ENCODE results near the gene POLD3. TPM values are rescaled to one million over a fixed set of nuclear protein-coding genes. Genes with fewer than 3 reads are reported as not detected.

POLD3 gene
- total RNA-seq, 1 donor from 2014 or later = 6.2 TPM

DNA sequence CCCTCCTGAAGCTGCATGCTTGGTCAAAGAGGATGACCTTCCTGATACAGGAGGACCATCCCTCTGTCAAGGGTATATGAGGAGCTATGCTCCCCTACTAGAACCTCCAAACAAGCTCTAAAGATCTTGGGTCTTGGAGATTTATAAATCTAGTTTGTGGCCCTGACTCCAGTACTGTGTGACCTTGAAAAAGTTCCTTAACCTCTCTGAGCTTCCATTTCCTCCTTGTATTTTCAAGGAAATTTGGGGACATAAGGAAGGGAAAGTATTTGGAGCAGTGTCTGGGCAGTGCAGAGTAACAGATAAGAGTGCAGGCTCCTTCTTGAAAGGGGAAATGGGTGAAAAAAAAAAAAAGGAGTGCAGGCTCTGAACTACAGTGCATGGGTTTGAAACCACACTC is 93.0 kb downstream of the POLD3 start:
- Histone ChIP-seq H3K27ac (replicated peaks) (no peak overlapping the region), H3K9me3 (replicated peaks) (no peaks in the 10 kb centered on the region), H3K4me3 (no peak overlapping the region), H3K27me3 (ENCODE audit: low read depth) (peaks cover 11% of the 10 kb centered on the region), H3K36me3 (no peaks in the 10 kb centered on the region), H3K4me1 (peaks cover 37% of the 10 kb centered on the region)
- intact Hi-C loops (cut with micrococcal nuclease) = no loop called here
- TF ChIP-seq, protein P1, sequence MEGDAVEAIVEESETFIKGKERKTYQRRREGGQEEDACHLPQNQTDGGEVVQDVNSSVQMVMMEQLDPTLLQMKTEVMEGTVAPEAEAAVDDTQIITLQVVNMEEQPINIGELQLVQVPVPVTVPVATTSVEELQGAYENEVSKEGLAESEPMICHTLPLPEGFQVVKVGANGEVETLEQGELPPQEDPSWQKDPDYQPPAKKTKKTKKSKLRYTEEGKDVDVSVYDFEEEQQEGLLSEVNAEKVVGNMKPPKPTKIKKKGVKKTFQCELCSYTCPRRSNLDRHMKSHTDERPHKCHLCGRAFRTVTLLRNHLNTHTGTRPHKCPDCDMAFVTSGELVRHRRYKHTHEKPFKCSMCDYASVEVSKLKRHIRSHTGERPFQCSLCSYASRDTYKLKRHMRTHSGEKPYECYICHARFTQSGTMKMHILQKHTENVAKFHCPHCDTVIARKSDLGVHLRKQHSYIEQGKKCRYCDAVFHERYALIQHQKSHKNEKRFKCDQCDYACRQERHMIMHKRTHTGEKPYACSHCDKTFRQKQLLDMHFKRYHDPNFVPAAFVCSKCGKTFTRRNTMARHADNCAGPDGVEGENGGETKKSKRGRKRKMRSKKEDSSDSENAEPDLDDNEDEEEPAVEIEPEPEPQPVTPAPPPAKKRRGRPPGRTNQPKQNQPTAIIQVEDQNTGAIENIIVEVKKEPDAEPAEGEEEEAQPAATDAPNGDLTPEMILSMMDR (IDR thresholded peaks at IDR 0.05; ENCODE audit: borderline replicate concordance) = no peak
- no peak for DNase-seq

GRCh38 chr11:74685905-74686304 is 93.5 kb downstream of the POLD3 start:
- TF ChIP-seq, protein P1 (IDR thresholded peaks at IDR 0.05; ENCODE audit: borderline replicate concordance) = no peak
- no peak for DNase-seq
- H3K4me3 ChIP-seq = no peak overlapping the region
- H3K9me3 ChIP-seq (replicated peaks) = no peaks in the 10 kb centered on the region
- intact Hi-C loops (cut with micrococcal nuclease) = no loop called here
- H3K27ac ChIP-seq (replicated peaks) = no peak overlapping the region
- peaks cover 11% of the 10 kb centered on the region for H3K27me3 ChIP-seq (ENCODE audit: low read depth)
- H3K4me1 ChIP-seq = peaks cover 37% of the 10 kb centered on the region
- H3K36me3 ChIP-seq = no peaks in the 10 kb centered on the region

DNA sequence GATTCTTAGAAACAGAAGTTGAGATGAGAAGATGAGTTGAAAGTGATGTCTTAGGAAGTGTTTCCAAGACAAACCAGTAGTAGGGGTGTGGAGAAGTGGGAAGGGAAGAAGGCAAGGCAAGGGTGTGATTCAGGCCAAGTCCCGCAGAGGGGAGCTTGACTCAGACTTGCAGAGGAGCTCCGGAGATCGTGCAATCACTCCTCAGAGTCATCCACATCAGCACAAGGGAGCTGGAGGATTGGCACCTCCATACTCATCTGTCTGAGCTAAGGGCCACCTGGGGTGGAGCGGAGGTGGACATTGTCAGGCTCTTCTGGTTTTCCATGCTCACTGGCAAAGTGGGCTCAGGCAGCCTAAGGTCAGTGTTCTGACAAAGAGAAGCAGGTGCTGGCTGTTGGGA is 94.4 kb downstream of the POLD3 start:
- intact Hi-C loops (cut with micrococcal nuclease) = no loop called here
- no peak for DNase-seq
- H3K27me3 ChIP-seq (ENCODE audit: low read depth) = peaks cover 11% of the 10 kb centered on the region
- TF ChIP-seq, protein P1 (IDR thresholded peaks at IDR 0.05; ENCODE audit: borderline replicate concordance) = no peak
- H3K9me3 ChIP-seq (replicated peaks) = no peaks in the 10 kb centered on the region
- no peak overlapping the region for H3K4me3 ChIP-seq
- H3K36me3 ChIP-seq = no peaks in the 10 kb centered on the region
- H3K4me1 ChIP-seq = peaks cover 29% of the 10 kb centered on the region
- peak overlapping the region; percentile 45 for H3K27ac ChIP-seq (replicated peaks)

- Histone ChIP-seq H3K27me3 (ENCODE audit: low read depth) (peaks cover 11% of the 10 kb centered on the region), H3K27ac (replicated peaks) (peak overlapping the region; percentile 45), H3K4me3 (no peak overlapping the region), H3K4me1 (peaks cover 22% of the 10 kb centered on the region), H3K9me3 (replicated peaks) (no peaks in the 10 kb centered on the region), H3K36me3 (no peaks in the 10 kb centered on the region)
- no peak for DNase-seq
- TF ChIP-seq, protein P1 (IDR thresholded peaks at IDR 0.05; ENCODE audit: borderline replicate concordance) = no peak
- intact Hi-C loops (cut with micrococcal nuclease) = no loop called here
Measured at GRCh38 chr11:74687237-74688023, 95.0 kb downstream of the POLD3 start.

GRCh38 chr11:74689666-74690065 is 97.3 kb downstream of the POLD3 start:
- Histone ChIP-seq H3K36me3 (no peaks in the 10 kb centered on the region), H3K4me1 (peaks cover 3% of the 10 kb centered on the region), H3K27me3 (ENCODE audit: low read depth) (no peaks in the 10 kb centered on the region), H3K27ac (replicated peaks) (no peak overlapping the region), H3K9me3 (replicated peaks) (no peaks in the 10 kb centered on the region), H3K4me3 (no peak overlapping the region)
- DNase-seq = no peak
- intact Hi-C loops (cut with micrococcal nuclease) = no loop called here
- TF ChIP-seq, protein P1 (IDR thresholded peaks at IDR 0.05; ENCODE audit: borderline replicate concordance) = no peak
